Liver (tissue), 3 donors: ENCODE data around the gene F13A1.

Source experiments
- GABPA ChIP-seq, 2 donors: IDR thresholded peaks in 1 of 2; conservative IDR thresholded peaks in 1 of 2; 2 replicates each; pipeline ENCODE4 v1.6.1; 2016; ENCODE audit warnings: antibody characterized with exemption in 2 of 2, mild to moderate bottlenecking in 1 of 2, moderate library complexity in 1 of 2
- RAD21 ChIP-seq, 2 donors: IDR thresholded peaks; 2 replicates each; pipeline ENCODE4 v1.6.1; 2016; ENCODE audit warnings: antibody characterized with exemption in 2 of 2, mild to moderate bottlenecking in 2 of 2
- RXRA ChIP-seq, 2 donors: IDR thresholded peaks; 2 replicates each; pipeline ENCODE4 v1.6.1; 2017 to 2018; ENCODE audit warnings: antibody characterized with exemption in 2 of 2, mild to moderate bottlenecking in 1 of 2
- SP1 ChIP-seq: IDR thresholded peaks from 2 replicates; pipeline ENCODE4 v1.6.1; 2018; ENCODE audit warnings: antibody characterized with exemption, mild to moderate bottlenecking
- YY1 ChIP-seq: IDR thresholded peaks from 2 replicates; pipeline ENCODE4 v1.6.1; 2016; ENCODE audit warnings: antibody characterized with exemption, mild to moderate bottlenecking
- TF ChIP-seq, protein P1 (sequence below): fragments of 150-350 bp; IDR thresholded peaks from 2 replicates; pipeline ENCODE4 v1.5.1; 2017; ENCODE audit warnings: improper control_type of control experiment, low read depth, low read length; ENCODE audit not compliant: missing input control
- donor health status: healthy.
- donor health status: healthy.

DNA sequence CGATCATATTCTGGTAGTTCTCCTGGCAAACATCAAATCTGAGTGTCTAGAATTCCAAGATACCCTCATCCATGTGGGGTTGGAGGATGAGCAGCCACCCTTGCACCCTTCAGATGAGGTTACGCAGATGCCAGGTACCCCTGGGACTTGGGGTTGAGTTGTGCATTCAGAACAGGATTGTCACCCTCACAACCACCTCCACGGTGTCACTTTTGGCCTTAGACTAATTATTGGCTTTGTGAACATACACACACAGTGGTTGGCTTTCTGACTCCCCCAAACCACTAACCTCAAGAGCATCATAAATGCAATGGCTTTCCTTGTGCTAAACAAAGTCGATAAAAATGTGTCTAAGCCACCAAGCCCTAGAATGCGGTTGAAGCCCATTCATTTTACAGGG lies 2.9 kb upstream of the F13A1 start:
- TF ChIP-seq, protein P1, sequence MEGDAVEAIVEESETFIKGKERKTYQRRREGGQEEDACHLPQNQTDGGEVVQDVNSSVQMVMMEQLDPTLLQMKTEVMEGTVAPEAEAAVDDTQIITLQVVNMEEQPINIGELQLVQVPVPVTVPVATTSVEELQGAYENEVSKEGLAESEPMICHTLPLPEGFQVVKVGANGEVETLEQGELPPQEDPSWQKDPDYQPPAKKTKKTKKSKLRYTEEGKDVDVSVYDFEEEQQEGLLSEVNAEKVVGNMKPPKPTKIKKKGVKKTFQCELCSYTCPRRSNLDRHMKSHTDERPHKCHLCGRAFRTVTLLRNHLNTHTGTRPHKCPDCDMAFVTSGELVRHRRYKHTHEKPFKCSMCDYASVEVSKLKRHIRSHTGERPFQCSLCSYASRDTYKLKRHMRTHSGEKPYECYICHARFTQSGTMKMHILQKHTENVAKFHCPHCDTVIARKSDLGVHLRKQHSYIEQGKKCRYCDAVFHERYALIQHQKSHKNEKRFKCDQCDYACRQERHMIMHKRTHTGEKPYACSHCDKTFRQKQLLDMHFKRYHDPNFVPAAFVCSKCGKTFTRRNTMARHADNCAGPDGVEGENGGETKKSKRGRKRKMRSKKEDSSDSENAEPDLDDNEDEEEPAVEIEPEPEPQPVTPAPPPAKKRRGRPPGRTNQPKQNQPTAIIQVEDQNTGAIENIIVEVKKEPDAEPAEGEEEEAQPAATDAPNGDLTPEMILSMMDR = no peak
- TF ChIP-seq GABPA (IDR thresholded peaks at IDR 0.05 in 1 of 2, conservative IDR thresholded peaks at IDR 0.05 in 1 of 2) (no peak), YY1 (no peak), SP1 (no peak), RAD21 (IDR thresholded peaks at IDR 0.05) (no peak), RXRA (IDR thresholded peaks at IDR 0.05) (no peak)
